Skeletal muscle tissue (tissue), 4 donors: ENCODE data around the gene ARFGEF3. TPM values are rescaled to one million over a fixed set of nuclear protein-coding genes. Genes with fewer than 3 reads are reported as not detected.
"Not testable (repeated sequence)": the region's sequence is repeated elsewhere in the genome, so short reads cannot be mapped to it uniquely, and the experiment has no call there.

Source experiments
- H3K27ac ChIP-seq: one replicate; pipeline ENCODE4 v1.7.0; 2013; ENCODE audit warnings: mild to moderate bottlenecking, low read depth, low read length, inconsistent platforms
- H3K27me3 ChIP-seq, 3 donors: one replicate each; pipeline ENCODE4 v1.7.0; 2013; ENCODE audit warnings: low read length in 3 of 3; ENCODE audit not compliant: control insufficient read depth in 3 of 3, insufficient read depth in 3 of 3
- H3K36me3 ChIP-seq, 3 donors: one replicate each; pipeline ENCODE4 v1.7.0; 2013; ENCODE audit warnings: low read length in 3 of 3; ENCODE audit not compliant: control insufficient read depth in 3 of 3, insufficient read depth in 3 of 3
- H3K4me1 ChIP-seq, 3 donors: one replicate each; pipeline ENCODE4 v1.7.0; 2013; ENCODE audit warnings: low read length in 3 of 3, mild to moderate bottlenecking in 3 of 3; ENCODE audit not compliant: control insufficient read depth in 3 of 3, insufficient read depth in 3 of 3
- H3K4me3 ChIP-seq, 3 donors: one replicate each; pipeline ENCODE4 v1.7.0; 2013; ENCODE audit warnings: low read length in 3 of 3
- H3K9ac ChIP-seq, 3 donors: one replicate each; pipeline ENCODE4 v1.7.0; 2013; ENCODE audit warnings: low read length in 3 of 3, mild to moderate bottlenecking in 3 of 3, moderate library complexity in 2 of 3, low read depth in 1 of 3
- H3K9me3 ChIP-seq, 3 donors: one replicate each; pipeline ENCODE4 v1.7.0; 2013; ENCODE audit warnings: low read length in 3 of 3; ENCODE audit not compliant: control insufficient read depth in 3 of 3
- total RNA-seq: library from RNA; depleted of rRNA; stranded (reverse); fragments of >200 nt; gene quantifications from one replicate; pipeline ENCODE4 v1.2.3, GENCODE V29; 2014
- donor health status: Osteomylitis.

Gene ARFGEF3
- total RNA-seq, 1 donor from 2014 or later = 1.0 TPM

GRCh38 chr6:138368684-138369083 lies 206.9 kb downstream of the ARFGEF3 start:
- H3K27me3 ChIP-seq, H3K4me1 ChIP-seq, H3K9me3 ChIP-seq: not testable (repeated sequence)

DNA sequence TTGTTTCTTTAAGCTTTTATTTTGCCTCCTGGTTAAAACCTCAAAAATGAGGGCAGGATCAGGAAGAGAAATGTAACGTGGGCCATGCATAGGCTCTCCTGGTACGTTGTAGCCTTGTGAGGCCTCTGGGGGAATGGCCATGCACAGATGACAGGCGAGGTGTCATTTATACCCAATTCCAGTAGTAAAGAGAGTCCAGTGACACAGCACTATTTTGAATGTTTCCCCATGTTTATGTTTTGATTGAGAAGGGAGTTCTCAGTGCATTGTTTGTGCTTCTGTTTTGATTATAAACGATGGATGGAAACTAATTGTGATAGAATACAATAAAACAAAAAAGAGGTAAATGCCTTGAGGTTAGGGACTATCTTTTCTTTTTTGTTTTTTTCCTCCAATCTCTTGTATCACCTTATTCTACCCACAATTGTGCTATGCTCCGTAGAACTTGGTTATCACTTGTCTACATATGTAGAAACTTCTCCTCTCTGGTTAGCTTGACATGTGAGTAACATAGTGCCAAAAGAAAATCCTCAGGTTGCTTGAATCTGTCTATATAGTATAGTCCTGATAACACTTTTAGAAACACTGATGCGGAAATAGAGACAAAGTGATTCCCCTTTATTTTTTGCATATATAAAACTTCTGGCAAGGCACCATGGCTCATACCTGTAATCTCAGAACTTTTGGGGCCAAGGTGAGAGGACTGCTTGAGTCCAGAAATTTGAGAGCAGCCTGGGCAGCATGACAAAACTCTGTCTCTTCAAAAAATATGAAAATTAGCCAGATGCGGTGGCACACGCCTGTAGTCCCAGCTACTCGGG lies 209.1 kb downstream of the ARFGEF3 start:
- Histone ChIP-seq H3K9me3 (no peaks in the 10 kb centered on the region), H3K4me3 (no peak overlapping the region), H3K36me3 (no peaks in the 10 kb centered on the region), H3K27me3 (no peaks in the 10 kb centered on the region), H3K27ac (no peak overlapping the region), H3K4me1 (no peaks in the 10 kb centered on the region), H3K9ac (no peak overlapping the region)

More at GRCh38 chr6:138368684-138369083, 206.9 kb downstream of the ARFGEF3 start:
- not testable (repeated sequence) for H3K4me3 ChIP-seq, H3K36me3 ChIP-seq, H3K27ac ChIP-seq, H3K9ac ChIP-seq

GRCh38 chr6:138371452-138371711 lies 209.6 kb downstream of the ARFGEF3 start:
- Histone ChIP-seq H3K27ac (no peak overlapping the region), H3K9ac (no peak overlapping the region), H3K9me3 (no peaks in the 10 kb centered on the region), H3K27me3 (no peaks in the 10 kb centered on the region), H3K36me3 (no peaks in the 10 kb centered on the region), H3K4me1 (no peaks in the 10 kb centered on the region), H3K4me3 (no peak overlapping the region)

GRCh38 chr6:138371720-138372119 lies 210.0 kb downstream of the ARFGEF3 start:
- no peaks in the 10 kb centered on the region for H3K4me1 ChIP-seq
- no peak overlapping the region for H3K4me3 ChIP-seq
- no peak overlapping the region for H3K9ac ChIP-seq
- H3K27ac ChIP-seq = no peak overlapping the region
- H3K27me3 ChIP-seq = no peaks in the 10 kb centered on the region
- H3K9me3 ChIP-seq = no peaks in the 10 kb centered on the region
- no peaks in the 10 kb centered on the region for H3K36me3 ChIP-seq

DNA sequence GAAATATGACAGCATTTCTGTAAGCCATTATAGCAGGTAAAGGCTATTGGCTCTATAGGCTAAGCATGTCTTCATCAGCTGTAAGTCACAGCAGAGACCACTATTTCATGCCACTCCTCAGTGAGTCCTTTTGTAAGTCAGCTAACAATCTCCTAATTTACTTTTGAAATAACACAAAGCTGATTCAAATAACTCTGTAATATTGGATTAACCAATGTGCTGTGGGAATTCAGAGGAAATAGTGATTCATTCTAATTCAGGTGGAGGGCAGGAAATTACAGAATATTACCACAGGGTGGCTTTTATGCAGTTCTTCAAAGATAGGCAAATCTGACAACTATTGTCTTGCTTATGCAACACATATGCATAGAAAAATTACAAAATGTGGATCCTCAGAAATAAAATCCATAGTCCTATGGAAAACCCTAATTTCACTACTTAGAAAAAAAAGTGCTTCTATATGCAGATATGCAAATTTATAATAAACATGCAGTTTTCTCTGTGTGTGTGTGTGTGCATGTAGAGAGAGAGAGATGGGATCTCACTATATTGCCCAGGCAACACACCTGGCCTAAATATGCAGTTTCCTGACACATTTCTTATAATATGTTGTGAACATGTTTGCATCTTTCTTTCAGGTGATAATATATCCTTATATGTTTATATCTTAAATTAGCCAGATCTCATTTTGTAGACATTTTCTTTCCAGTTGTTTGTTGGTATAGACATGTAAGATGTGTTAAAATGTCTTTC lies 211.1 kb downstream of the ARFGEF3 start:
- H3K27me3 ChIP-seq = no peaks in the 10 kb centered on the region
- H3K9ac ChIP-seq = no peak overlapping the region
- no peak overlapping the region for H3K4me3 ChIP-seq
- no peak overlapping the region for H3K27ac ChIP-seq
- no peaks in the 10 kb centered on the region for H3K9me3 ChIP-seq
- no peaks in the 10 kb centered on the region for H3K36me3 ChIP-seq
- H3K4me1 ChIP-seq = no peaks in the 10 kb centered on the region

- H3K4me1 ChIP-seq = no peaks in the 10 kb centered on the region
- H3K9ac ChIP-seq = no peak overlapping the region
- no peak overlapping the region for H3K27ac ChIP-seq
- H3K27me3 ChIP-seq = no peaks in the 10 kb centered on the region
- no peaks in the 10 kb centered on the region for H3K36me3 ChIP-seq
- H3K4me3 ChIP-seq = no peak overlapping the region
- no peaks in the 10 kb centered on the region for H3K9me3 ChIP-seq
Measured at GRCh38 chr6:138374230-138374629, 212.5 kb downstream of the ARFGEF3 start.

DNA sequence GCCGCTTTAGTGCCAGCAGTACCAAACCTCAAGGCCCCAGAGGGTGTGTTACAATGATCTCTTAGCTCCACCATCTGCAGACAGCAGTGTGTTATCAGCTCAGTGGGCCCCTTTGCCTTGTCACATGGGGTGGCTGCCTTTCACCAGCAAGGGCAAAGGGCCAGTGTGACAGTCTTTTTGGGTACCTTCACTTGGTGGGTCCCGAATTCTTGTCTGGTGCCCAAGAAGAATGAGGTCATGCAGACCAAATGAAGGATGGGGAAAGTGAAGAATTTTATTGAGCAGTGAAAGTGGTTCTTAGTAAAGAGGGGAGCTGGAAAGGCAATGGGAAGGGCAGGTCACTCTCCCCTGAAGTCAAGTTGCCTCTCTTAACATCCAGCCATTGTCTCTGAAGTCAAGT lies 213.1 kb downstream of the ARFGEF3 start:
- H3K27me3 ChIP-seq = no peaks in the 10 kb centered on the region
- H3K36me3 ChIP-seq = no peaks in the 10 kb centered on the region
- H3K9ac ChIP-seq = no peak overlapping the region
- H3K4me3 ChIP-seq = no peak overlapping the region
- H3K27ac ChIP-seq = no peak overlapping the region
- no peaks in the 10 kb centered on the region for H3K4me1 ChIP-seq
- no peaks in the 10 kb centered on the region for H3K9me3 ChIP-seq

DNA sequence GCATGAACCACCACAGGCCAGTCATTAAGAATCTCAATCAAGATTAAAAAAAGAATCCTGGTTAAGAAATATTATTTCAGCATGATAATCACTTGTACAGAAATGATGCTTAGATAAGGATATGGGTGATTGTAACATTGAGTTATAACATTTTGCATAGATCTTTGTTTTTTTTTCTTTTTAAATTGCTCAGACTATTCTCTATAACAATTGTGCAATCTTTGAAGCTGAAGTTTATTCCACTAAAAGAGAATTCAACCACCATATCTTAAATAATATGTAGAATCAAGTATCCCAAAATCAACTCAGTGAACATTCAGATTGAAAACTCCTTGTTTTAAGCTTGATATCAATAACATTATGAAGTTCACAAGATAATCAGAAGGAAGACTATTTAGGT lies 215.3 kb downstream of the ARFGEF3 start:
- Histone ChIP-seq H3K36me3 (no peaks in the 10 kb centered on the region), H3K9ac (no peak overlapping the region), H3K4me3 (no peak overlapping the region), H3K27me3 (no peaks in the 10 kb centered on the region), H3K4me1 (no peaks in the 10 kb centered on the region), H3K27ac (no peak overlapping the region), H3K9me3 (no peaks in the 10 kb centered on the region)

- no peaks in the 10 kb centered on the region for H3K9me3 ChIP-seq
- H3K27ac ChIP-seq = no peak within 1 kb of the TSS
- no peaks in the 10 kb centered on the region for H3K36me3 ChIP-seq
- no peak within 1 kb of the TSS for H3K9ac ChIP-seq
- no peaks in the 10 kb centered on the region for H3K4me1 ChIP-seq
- no peaks in the 10 kb centered on the region for H3K27me3 ChIP-seq
- no peak within 1 kb of the TSS for H3K4me3 ChIP-seq
Measured at GRCh38 chr6:138377844-138378243, 216.1 kb downstream of the ARFGEF3 start, which contains the start of gene SMIM28. SMIM28 (plus strand) TSS chr6:138377905; CDS start chr6:138378073, 168 bp downstream.

- H3K9me3 ChIP-seq = no peaks in the 10 kb centered on the region
- no peak overlapping the region for H3K4me3 ChIP-seq
- H3K4me1 ChIP-seq = no peaks in the 10 kb centered on the region
- no peak overlapping the region for H3K9ac ChIP-seq
- H3K36me3 ChIP-seq = no peaks in the 10 kb centered on the region
- no peaks in the 10 kb centered on the region for H3K27me3 ChIP-seq
- no peak overlapping the region for H3K27ac ChIP-seq
Measured at GRCh38 chr6:138378463-138378862, 216.7 kb downstream of the ARFGEF3 start.
